Neural cell (in vitro differentiated cells): ENCODE data around the gene PARVA. TPM values are rescaled to one million over a fixed set of nuclear protein-coding genes. Genes with fewer than 3 reads are reported as not detected.

Source experiments
- H2AFZ ChIP-seq: fragments of 200-600, 300-800 bp; sonication (generic), shearing (Covaris generic); 2 replicates; pipeline ENCODE4 v1.6.0; 2014; ENCODE audit warnings: low read depth, mild to moderate bottlenecking, antibody characterized with exemption, low read length, moderate library complexity
- H3F3A ChIP-seq: fragments of 200-600 bp; shearing (Covaris generic); 2 replicates; pipeline ENCODE4 v1.6.1; 2016; ENCODE audit warnings: mild to moderate bottlenecking, moderate library complexity, mixed read lengths, antibody characterized with exemption, low read length; ENCODE audit not compliant: insufficient read depth, poor library complexity, severe bottlenecking
- H3K27ac ChIP-seq: fragments of 200-600, 300-800 bp; sonication (generic), shearing (Covaris generic); 2 replicates; pipeline ENCODE4 v1.5.1; 2014; ENCODE audit warnings: mild to moderate bottlenecking, low read length, moderate library complexity
- H3K27me3 ChIP-seq: fragments of 300-800, 200-600 bp; sonication (generic), shearing (Covaris generic); 2 replicates; pipeline ENCODE4 v1.6.0; 2014; ENCODE audit warnings: mild to moderate bottlenecking, low read depth, low read length, moderate library complexity; ENCODE audit not compliant: insufficient read depth
- H3K36me3 ChIP-seq: fragments of 300-800, 200-600 bp; sonication (generic), shearing (Covaris generic); 2 replicates; pipeline ENCODE4 v1.5.1; 2014; ENCODE audit warnings: mild to moderate bottlenecking, antibody characterized with exemption, low read length, moderate library complexity; ENCODE audit not compliant: insufficient read depth
- H3K4me2 ChIP-seq: fragments of 300-800, 200-600 bp; sonication (generic), shearing (Covaris generic); 2 replicates; pipeline ENCODE4 v1.6.0; 2014; ENCODE audit warnings: mild to moderate bottlenecking, low read length
- H3K4me3 ChIP-seq: fragments of 300-800, 200-600 bp; sonication (generic), shearing (Covaris generic); 2 replicates; pipeline ENCODE4 v1.5.1; 2014; ENCODE audit warnings: mild to moderate bottlenecking, low read length, moderate library complexity
- H3K79me2 ChIP-seq: fragments of 200-600 bp; shearing (Covaris generic); replicated peaks from 2 replicates; pipeline ENCODE4 v1.6.0; 2014; ENCODE audit warnings: mild to moderate bottlenecking, low read length, moderate library complexity; ENCODE audit not compliant: insufficient read depth
- H3K9ac ChIP-seq: fragments of 300-800, 200-600 bp; sonication (generic), shearing (Covaris generic); 2 replicates; pipeline ENCODE4 v1.6.1; 2016; ENCODE audit warnings: mild to moderate bottlenecking, low read length, mixed read lengths
- H3K9me2 ChIP-seq: fragments of 200-600 bp; shearing (Covaris generic); 2 replicates; pipeline ENCODE4 v1.6.1; 2016; ENCODE audit warnings: mild to moderate bottlenecking, low read length, mixed read lengths; ENCODE audit not compliant: insufficient read depth
- H3K9me3 ChIP-seq: fragments of 200-600, 300-800 bp; sonication (generic), shearing (Covaris generic); 2 replicates; pipeline ENCODE4 v1.6.1; 2016; ENCODE audit warnings: mild to moderate bottlenecking, mixed run types, low read length, moderate library complexity, mixed read lengths
- H4K20me1 ChIP-seq: fragments of 200-600 bp; shearing (Covaris generic); 2 replicates; pipeline ENCODE4 v1.6.1; 2016; ENCODE audit warnings: mild to moderate bottlenecking, mixed run types; ENCODE audit not compliant: insufficient read depth
- CTCF ChIP-seq: fragments of 450-650 bp; IDR thresholded peaks from 2 replicates; pipeline ENCODE4 v1.5.1; 2014; ENCODE audit warnings: antibody characterized with exemption, mild to moderate bottlenecking, moderate library complexity; ENCODE audit not compliant: poor library complexity, severe bottlenecking
- EP300 ChIP-seq: fragments of 450-650 bp; conservative IDR thresholded peaks from 2 replicates; pipeline ENCODE4 v1.6.1; 2014; ENCODE audit warnings: antibody characterized with exemption, mild to moderate bottlenecking, moderate library complexity; ENCODE audit not compliant: poor library complexity, severe bottlenecking
- EZH2 ChIP-seq: fragments of 200-600, 300-800 bp; shearing (Covaris generic), sonication (generic); IDR thresholded peaks from 2 replicates; pipeline ENCODE4 v1.6.1; 2014; ENCODE audit warnings: antibody characterized with exemption, low read length, borderline replicate concordance, mild to moderate bottlenecking; ENCODE audit not compliant: insufficient read depth, poor library complexity, severe bottlenecking
- MXI1 ChIP-seq: fragments of 450-650 bp; conservative IDR thresholded peaks from 2 replicates; pipeline ENCODE4 v1.6.1; 2014; ENCODE audit warnings: antibody characterized with exemption, mild to moderate bottlenecking; ENCODE audit not compliant: poor library complexity, severe bottlenecking
- POLR2AphosphoS5 ChIP-seq: IDR thresholded peaks from 2 replicates; pipeline ENCODE4 v1.6.1; 2012
- RAD21 ChIP-seq: fragments of 450-650 bp; conservative IDR thresholded peaks from 2 replicates; pipeline ENCODE4 v1.6.1; 2014; ENCODE audit warnings: antibody characterized with exemption, mild to moderate bottlenecking, moderate library complexity
- REST ChIP-seq: IDR thresholded peaks from 2 replicates; pipeline ENCODE4 v1.6.1; 2012; ENCODE audit warnings: borderline replicate concordance
- SMC3 ChIP-seq: fragments of 450-650 bp; conservative IDR thresholded peaks from 2 replicates; pipeline ENCODE4 v1.6.1; 2014; ENCODE audit warnings: antibody characterized with exemption, mild to moderate bottlenecking, moderate library complexity; ENCODE audit not compliant: poor library complexity
- TAF1 ChIP-seq: IDR thresholded peaks from 2 replicates; pipeline ENCODE4 v1.6.1; 2012; ENCODE audit warnings: low read depth
- polyA plus RNA-seq: library from polyadenylated mRNA; depleted of rRNA; stranded (reverse); fragments of >200 nt; gene quantifications from 2 replicates; pipeline ENCODE4 v1.2.3, GENCODE V29; 2014

The PARVA gene
- polyA plus RNA-seq, 1 donor from 2014 or later, result 0.94 TPM

GRCh38 chr11:12534549-12534948 lies 157.2 kb downstream of the PARVA start:
- Histone ChIP-seq H3F3A (no peaks in the 10 kb centered on the region), H3K27ac (no peak overlapping the region), H3K4me2 (no peak overlapping the region), H3K4me3 (no peak overlapping the region), H3K9me3 (no peaks in the 10 kb centered on the region), H2AFZ (no peak overlapping the region), H3K9ac (no peak overlapping the region), H4K20me1 (no peaks in the 10 kb centered on the region), H3K9me2 (no peaks in the 10 kb centered on the region), H3K36me3 (no peaks in the 10 kb centered on the region), H3K79me2 (no peaks in the 10 kb centered on the region), H3K27me3 (no peaks in the 10 kb centered on the region)
- no peak for TF ChIP-seq RAD21

- Histone ChIP-seq H3K79me2 (no peaks in the 10 kb centered on the region), H4K20me1 (no peaks in the 10 kb centered on the region), H3K27me3 (no peaks in the 10 kb centered on the region), H3K4me2 (no peak overlapping the region), H2AFZ (no peak overlapping the region), H3K9me2 (no peaks in the 10 kb centered on the region), H3K4me3 (no peak overlapping the region), H3K9me3 (no peaks in the 10 kb centered on the region), H3F3A (no peaks in the 10 kb centered on the region), H3K27ac (no peak overlapping the region), H3K9ac (no peak overlapping the region), H3K36me3 (no peaks in the 10 kb centered on the region)
- TF ChIP-seq POLR2AphosphoS5 (no peak), EZH2 (no peak)
These were observed 157.9 kb downstream of the PARVA start for GRCh38 chr11:12535321-12535720.

- Histone ChIP-seq H3K27ac (no peak overlapping the region), H3K9me3 (no peaks in the 10 kb centered on the region), H3K4me3 (no peak overlapping the region), H3K9ac (no peak overlapping the region), H4K20me1 (no peaks in the 10 kb centered on the region), H3K27me3 (no peaks in the 10 kb centered on the region), H3F3A (no peaks in the 10 kb centered on the region), H2AFZ (no peak overlapping the region), H3K79me2 (no peaks in the 10 kb centered on the region), H3K4me2 (no peak overlapping the region), H3K9me2 (no peaks in the 10 kb centered on the region), H3K36me3 (no peaks in the 10 kb centered on the region)
- no peak for TF ChIP-seq MXI1
- TF ChIP-seq REST, result no peak
- TF ChIP-seq TAF1, result no peak
- no peak for TF ChIP-seq RAD21
- no peak for TF ChIP-seq EP300
- TF ChIP-seq SMC3, result no peak
- no peak for TF ChIP-seq POLR2AphosphoS5
- no peak for TF ChIP-seq EZH2
- TF ChIP-seq CTCF, result no peak
These were observed 159.2 kb downstream of the PARVA start for GRCh38 chr11:12536566-12536965.
